Loucy (cell line): ENCODE results near the gene PRR20G.

Experiments used
- EZH2phosphoT487 ChIP-seq: fragments of 200-600 bp; IDR thresholded peaks from 2 replicates; pipeline ENCODE4 v1.6.1; 2018; ENCODE audit warnings: antibody characterized with exemption, mild to moderate bottlenecking, moderate library complexity, borderline replicate concordance
- TF ChIP-seq, protein P1 (sequence below): fragments of 200-600 bp; sonication (generic); conservative IDR thresholded peaks from 2 replicates; pipeline ENCODE4 v1.5.1; 2014; ENCODE audit warnings: mild to moderate bottlenecking, antibody characterized with exemption, low read length

DNA sequence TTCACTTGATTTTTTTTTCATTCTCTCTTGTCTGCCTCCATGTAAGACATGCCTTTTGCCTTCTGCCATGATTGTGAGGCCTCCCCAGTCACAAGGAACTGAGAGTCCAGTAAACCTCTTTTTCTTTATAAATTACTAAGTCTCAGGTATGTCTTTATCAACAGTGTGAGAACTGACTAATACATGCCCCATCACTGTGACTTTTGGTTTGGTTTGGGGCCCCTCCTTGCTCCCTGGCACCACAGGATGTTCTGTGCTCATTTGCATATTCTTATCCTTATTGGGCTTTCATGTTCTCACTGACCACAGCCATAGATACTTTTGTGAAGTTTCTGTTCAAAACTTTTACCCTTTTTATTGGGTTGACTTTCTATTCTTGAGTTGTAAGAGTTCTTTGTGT lies 3.8 kb upstream of the PRR20G start:
- TF ChIP-seq, protein P1, sequence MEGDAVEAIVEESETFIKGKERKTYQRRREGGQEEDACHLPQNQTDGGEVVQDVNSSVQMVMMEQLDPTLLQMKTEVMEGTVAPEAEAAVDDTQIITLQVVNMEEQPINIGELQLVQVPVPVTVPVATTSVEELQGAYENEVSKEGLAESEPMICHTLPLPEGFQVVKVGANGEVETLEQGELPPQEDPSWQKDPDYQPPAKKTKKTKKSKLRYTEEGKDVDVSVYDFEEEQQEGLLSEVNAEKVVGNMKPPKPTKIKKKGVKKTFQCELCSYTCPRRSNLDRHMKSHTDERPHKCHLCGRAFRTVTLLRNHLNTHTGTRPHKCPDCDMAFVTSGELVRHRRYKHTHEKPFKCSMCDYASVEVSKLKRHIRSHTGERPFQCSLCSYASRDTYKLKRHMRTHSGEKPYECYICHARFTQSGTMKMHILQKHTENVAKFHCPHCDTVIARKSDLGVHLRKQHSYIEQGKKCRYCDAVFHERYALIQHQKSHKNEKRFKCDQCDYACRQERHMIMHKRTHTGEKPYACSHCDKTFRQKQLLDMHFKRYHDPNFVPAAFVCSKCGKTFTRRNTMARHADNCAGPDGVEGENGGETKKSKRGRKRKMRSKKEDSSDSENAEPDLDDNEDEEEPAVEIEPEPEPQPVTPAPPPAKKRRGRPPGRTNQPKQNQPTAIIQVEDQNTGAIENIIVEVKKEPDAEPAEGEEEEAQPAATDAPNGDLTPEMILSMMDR = no peak
- TF ChIP-seq EZH2phosphoT487 = no peak
